Adrenal gland (tissue), 12 donors: Measurements from ENCODE around the gene ANO4. TPM values are rescaled to one million over a fixed set of nuclear protein-coding genes. Genes with fewer than 3 reads are reported as not detected.

Source experiments
- DNase-seq, 7 donors: peaks; one replicate each; pipeline ENCODE4 v3.0.0-alpha.2; 2019 to 2020
- H3K27ac ChIP-seq, 5 donors: fragments of 200-600 bp; sonication (generic) in 4 of 5; 1 replicate in 3 of 5; 2 replicates in 2 of 5; pipeline versions ENCODE4 v1.5.1 to v1.8.0; 2016 to 2020; ENCODE audit warnings: mild to moderate bottlenecking in 1 of 5
- H3K27me3 ChIP-seq: fragments of 200-600 bp; 2 replicates; pipeline ENCODE4 v1.8.0; 2021
- H3K36me3 ChIP-seq, 2 donors: fragments of 200-600 bp; replicated peaks in 1 of 2; 1 replicate in 1 of 2; 2 replicates in 1 of 2; pipeline versions ENCODE4 v1.5.1 to v1.8.0; 2018 to 2022
- H3K4me1 ChIP-seq, 2 donors: fragments of 200-600 bp; replicated peaks in 1 of 2; 1 replicate in 1 of 2; 2 replicates in 1 of 2; pipeline versions ENCODE4 v1.5.1 to v1.8.0; 2018 to 2021
- H3K4me3 ChIP-seq, 4 donors: fragments of 200-600 bp; sonication (generic) in 3 of 4; one replicate each; pipeline ENCODE4 v1.5.1; 2016 to 2018
- H3K9me3 ChIP-seq, 3 donors: fragments of 200-600 bp; sonication (generic) in 1 of 3; replicated peaks in 1 of 3; 1 replicate in 2 of 3; 2 replicates in 1 of 3; pipeline versions ENCODE4 v1.5.1 to v1.8.0; 2016 to 2021
- CTCF ChIP-seq, 6 experiments: fragments of 450-650 bp in 4 of 6; fragments of 200-600 bp in 2 of 6; sonication (generic) in 1 of 6; IDR thresholded peaks; 1 replicate in 5 of 6; 2 replicates in 1 of 6; pipeline versions ENCODE4 v1.5.1 to v1.8.0; 2016 to 2021; ENCODE audit warnings: antibody characterized with exemption in 6 of 6, mild to moderate bottlenecking in 2 of 6, moderate library complexity in 1 of 6
- POLR2A ChIP-seq, 2 donors: fragments of 450-650 bp; IDR thresholded peaks; one replicate each; pipeline ENCODE4 v1.6.1; 2017; ENCODE audit warnings: antibody characterized with exemption in 2 of 2, mild to moderate bottlenecking in 2 of 2, moderate library complexity in 1 of 2
- WGBS, 4 donors: extraction: QIAGEN DNeasy Blood & Tissue Kit in 2 of 4; methylation state at CpG; one replicate each; pipeline versions ENCODE4 v1.1.5 to v1.1.7; 2013 to 2017; 5-methylcytosine and 5-hydroxymethylcytosine counted together
- intact Hi-C, 2 donors: fragments of 100-400 bp; cut with DNase I; formaldehyde crosslinking; loops; one replicate each; pipeline versions ENCODE4 v1.14.1 to v1.15.0; 2022 to 2023
- polyA plus RNA-seq, 3 donors: library from polyadenylated mRNA; stranded (reverse); fragments of 200-250 nt in 2 of 3; fragments of 350-450 nt in 1 of 3; fragmentation: Illumina TruSeq in 1 of 3; extraction: RNeasy Lipid Tissue Mini Kit (QIAGEN cat#74804) in 1 of 3; gene quantifications; one replicate each; pipeline ENCODE4 v1.2.3, GENCODE V29; 2013 to 2014
- total RNA-seq, 9 donors: library from RNA; depleted of rRNA in 4 of 9; stranded (reverse); fragments of >200 nt in 4 of 9; fragments of 120-200 nt in 1 of 9; fragmentation: NEBNext Ultra II Directional in 1 of 9; extraction: Animal tissue kit (Norgen Biotek cat#: 25700) in 1 of 9; gene quantifications; one replicate each; pipeline versions ENCODE4 v1.1.0 to v1.2.4, GENCODE V29; 2013 to 2023
- donor health status: healthy with polysubstance abuse.
- donor health status: Bipolar disorder and iron deficiency.
- donor health status: DM: yes; HTN: yes; CAD: no.
- donor health status: DM: no; HTN: no; CAD: no.
- donor health status: DM: no; HTN: no; CAD: no.
- donor health status: DM: yes; HTN: yes; CAD: no.

ANO4 gene
- total and polyA plus RNA-seq, 12 donors: 5.6 to 37.4 (median 10.2) TPM

- 86 to 96% (median 93%) methylated on average over 2 of the region's 2 CpGs for WGBS, 4 donors
- no peak for DNase-seq
- intact Hi-C loops: no loop called here
- H3K4me3 ChIP-seq: no peak overlapping the region
- no peak overlapping the region for H3K27ac ChIP-seq
- no peak for TF ChIP-seq CTCF (IDR thresholded peaks at IDR 0.05)
- no peak for TF ChIP-seq POLR2A (IDR thresholded peaks at IDR 0.05)
- no peaks in the 10 kb centered on the region for H3K36me3 ChIP-seq
- no peaks in the 10 kb centered on the region for H3K9me3 ChIP-seq
- no peaks in the 10 kb centered on the region for H3K4me1 ChIP-seq
- no peaks in the 10 kb centered on the region for H3K27me3 ChIP-seq
Measured at GRCh38 chr12:100875771-100876170, 81.2 kb downstream of the ANO4 start.

GRCh38 chr12:100877776-100878175, 83.2 kb downstream of the ANO4 start:
- Histone ChIP-seq H3K36me3 (no peaks in the 10 kb centered on the region), H3K27ac (no peak overlapping the region), H3K4me3 (no peak overlapping the region), H3K4me1 (no peaks in the 10 kb centered on the region), H3K9me3 (no peaks in the 10 kb centered on the region), H3K27me3 (no peaks in the 10 kb centered on the region)
- DNase-seq: no peak
- intact Hi-C loops: no loop called here
- WGBS, 4 donors: 43 to 55% (median 51%) methylated on average over 2 of the region's 2 CpGs
- TF ChIP-seq POLR2A (IDR thresholded peaks at IDR 0.05): no peak
- TF ChIP-seq CTCF (IDR thresholded peaks at IDR 0.05): peak in 2 of 6 experiments; percentile 10 to 18

DNA sequence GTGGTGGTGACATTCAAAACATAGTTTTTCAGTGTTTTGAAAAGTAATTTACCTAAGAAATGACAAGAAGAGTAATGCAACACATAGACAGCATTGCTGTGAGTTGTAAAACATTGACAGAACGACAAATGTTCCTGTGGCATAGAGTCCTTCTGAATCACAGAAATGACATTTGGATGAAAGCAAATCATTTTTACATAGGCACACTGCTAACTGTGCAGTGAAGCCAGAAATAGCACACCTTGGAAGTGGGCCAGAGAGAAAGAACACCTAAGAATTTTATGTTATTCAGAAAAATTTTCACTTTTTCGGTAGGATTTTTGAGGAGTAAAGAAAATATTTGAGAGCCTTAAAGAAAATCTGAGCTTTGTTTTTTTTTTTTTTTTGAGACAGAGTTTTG, 100.6 kb downstream of the ANO4 start:
- TF ChIP-seq CTCF (IDR thresholded peaks at IDR 0.05) (no peak), POLR2A (IDR thresholded peaks at IDR 0.05) (no peak)
- intact Hi-C loops: no loop called here

DNA sequence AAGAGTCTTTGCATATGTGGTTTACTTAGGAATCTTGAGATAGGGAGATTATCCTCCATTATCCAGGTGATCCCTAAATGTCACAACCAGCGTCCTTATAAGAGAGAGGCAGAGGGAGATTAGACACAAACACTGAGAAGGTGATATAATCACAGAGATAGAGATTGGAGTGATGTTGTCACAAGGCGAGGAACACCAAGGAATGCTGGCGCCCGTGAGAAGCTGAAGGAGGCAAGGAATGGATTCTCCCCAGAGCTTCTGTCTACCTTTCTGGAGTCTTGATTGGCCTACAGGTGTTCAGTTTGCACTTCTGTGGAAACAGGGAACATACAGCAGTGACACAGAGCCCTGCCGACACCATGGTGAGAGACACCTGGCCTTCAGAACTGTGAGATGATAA, 101.6 kb downstream of the ANO4 start:
- no peaks in the 10 kb centered on the region for H3K4me1 ChIP-seq
- no peaks in the 10 kb centered on the region for H3K9me3 ChIP-seq
- H3K27me3 ChIP-seq: no peaks in the 10 kb centered on the region
- no peaks in the 10 kb centered on the region for H3K36me3 ChIP-seq
- TF ChIP-seq POLR2A (IDR thresholded peaks at IDR 0.05): no peak
- no peak for TF ChIP-seq CTCF (IDR thresholded peaks at IDR 0.05)
- intact Hi-C loops: no loop called here
- 74 to 91% (median 84%) methylated on average over 5 of the region's 5 CpGs for WGBS, 4 donors
- no peak for DNase-seq
- H3K4me3 ChIP-seq: no peak overlapping the region
- H3K27ac ChIP-seq: no peak overlapping the region

More for the DNA sequence above, 100.6 kb downstream of the ANO4 start:
- Histone ChIP-seq H3K27ac (no peak overlapping the region), H3K4me1 (no peaks in the 10 kb centered on the region), H3K27me3 (no peaks in the 10 kb centered on the region), H3K4me3 (no peak overlapping the region), H3K36me3 (no peaks in the 10 kb centered on the region), H3K9me3 (no peaks in the 10 kb centered on the region)
- DNase-seq: no peak
- WGBS, 4 donors: 44 to 64% (median 49%) methylated on average over 2 of the region's 2 CpGs
